H1 (cell line): ENCODE results near the gene CDKN2C. TPM values are rescaled to one million over a fixed set of nuclear protein-coding genes. Genes with fewer than 3 reads are reported as not detected.

Experiments used
- ASH2L ChIP-seq: fragments of 200-600, 300-600 bp; sonication (generic); IDR thresholded peaks from one replicate; pipeline ENCODE4 v1.7.1; 2017; ENCODE audit warnings: low read length
- CEBPB ChIP-seq: IDR thresholded peaks from 2 replicates; pipeline ENCODE4 v1.6.1; 2012; ENCODE audit warnings: low read depth, low read length
- NRF1 ChIP-seq: IDR thresholded peaks from 2 replicates; pipeline ENCODE4 v1.6.1; 2011; ENCODE audit warnings: mild to moderate bottlenecking, low read depth, low read length, improper control_type of control experiment
- RFX5 ChIP-seq: IDR thresholded peaks from 2 replicates; pipeline ENCODE4 v1.6.1; 2011; ENCODE audit warnings: low read depth, low read length, improper control_type of control experiment, borderline replicate concordance
- SUZ12 ChIP-seq: fragments of 200-600 bp; sonication (generic); IDR thresholded peaks from 2 replicates; pipeline ENCODE4 v1.6.1; 2012; ENCODE audit warnings: mild to moderate bottlenecking, inconsistent platforms, low read length, moderate library complexity, mixed read lengths
- polyA plus RNA-seq, 7 experiments: library from polyadenylated mRNA; depleted of rRNA in 3 of 7; stranded (reverse) in 5 of 7; unstranded in 2 of 7; fragments of >200 nt in 5 of 7; fragments of 200-250 nt in 2 of 7; gene quantifications; 1 replicate in 5 of 7; 2 replicates in 1 of 7; 4 replicates in 1 of 7; pipeline versions ENCODE4 v1.2.1 to v1.2.3, GENCODE V29; 2011 to 2013; ENCODE audit warnings: missing spikeins in 2 of 7, mixed read lengths in 2 of 7
- total RNA-seq: library from RNA; stranded (reverse); fragmentation: NEBNext Ultra II Directional; extraction: Animal tissue kit (Norgen Biotek cat#: 25700); gene quantifications from 2 replicates; pipeline ENCODE4 v1.2.1, GENCODE V29; 2021
- TF ChIP-seq, protein P1 (sequence below): IDR thresholded peaks from 2 replicates; pipeline ENCODE4 v1.6.1; 2012; ENCODE audit warnings: inconsistent platforms

Gene CDKN2C
- total and polyA plus RNA-seq, 2 of the 8 experiments (the other 6 are each of a cell fraction or from before 2014, with no cell fraction given), result not detected

DNA sequence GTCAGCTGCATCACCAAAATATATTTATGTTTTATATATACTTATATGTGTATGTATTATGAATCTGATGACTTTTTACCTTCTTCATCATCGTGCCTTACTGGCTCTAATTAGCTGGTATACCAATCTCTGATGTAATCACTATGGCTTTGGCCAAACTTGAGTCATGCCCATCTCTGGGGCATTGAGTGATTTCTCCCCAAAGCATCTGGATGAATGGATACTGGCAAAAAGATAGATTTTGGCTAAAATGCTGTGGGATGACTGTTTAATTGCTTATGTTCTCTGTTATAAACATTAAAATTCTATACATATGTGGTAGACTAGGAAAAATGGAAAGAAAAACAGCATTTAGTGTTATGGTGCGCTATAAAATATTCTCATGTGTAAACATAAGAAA lies 19.6 kb downstream of the CDKN2C start (continued):
- TF ChIP-seq, protein P1, sequence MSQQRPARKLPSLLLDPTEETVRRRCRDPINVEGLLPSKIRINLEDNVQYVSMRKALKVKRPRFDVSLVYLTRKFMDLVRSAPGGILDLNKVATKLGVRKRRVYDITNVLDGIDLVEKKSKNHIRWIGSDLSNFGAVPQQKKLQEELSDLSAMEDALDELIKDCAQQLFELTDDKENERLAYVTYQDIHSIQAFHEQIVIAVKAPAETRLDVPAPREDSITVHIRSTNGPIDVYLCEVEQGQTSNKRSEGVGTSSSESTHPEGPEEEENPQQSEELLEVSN, result no peak
- TF ChIP-seq NRF1 (no peak), SUZ12 (no peak), RFX5 (no peak), CEBPB (no peak), ASH2L (no peak)
